CD14-positive monocyte (primary cell): ENCODE measurements around the gene KLF6. TPM values are rescaled to one million over a fixed set of nuclear protein-coding genes. Genes with fewer than 3 reads are reported as not detected.

Source experiments
- DNase-seq, 3 donors: peaks; one replicate each; pipeline ENCODE4 v3.0.0-alpha.2; 2011 to 2022
- H2AFZ ChIP-seq: 2 replicates; pipeline ENCODE4 v1.6.0; 2012; ENCODE audit warnings: mild to moderate bottlenecking, low read depth, low read length, inconsistent platforms; ENCODE audit not compliant: insufficient read depth, poor library complexity, severe bottlenecking
- H3K27ac ChIP-seq, 2 donors: 1 replicate in 1 of 2; 2 replicates in 1 of 2; pipeline ENCODE4 v1.5.1; 2012 to 2013; ENCODE audit warnings: low read length in 2 of 2, control low read depth in 1 of 2, inconsistent platforms in 1 of 2, low read depth in 1 of 2, mild to moderate bottlenecking in 1 of 2
- H3K27me3 ChIP-seq, 2 donors: one replicate each; pipeline versions ENCODE4 v1.6.0 to v1.6.1; 2011 to 2013; ENCODE audit warnings: low read length in 2 of 2; ENCODE audit not compliant: control insufficient read depth in 2 of 2, insufficient read depth in 2 of 2
- H3K36me3 ChIP-seq, 2 donors: replicated peaks in 1 of 2; 1 replicate in 1 of 2; 2 replicates in 1 of 2; pipeline versions ENCODE4 v1.5.1 to v1.6.1; 2012 to 2013; ENCODE audit warnings: low read length in 2 of 2, control low read depth in 1 of 2, inconsistent platforms in 1 of 2, mild to moderate bottlenecking in 1 of 2; ENCODE audit not compliant: insufficient read depth in 2 of 2, control insufficient read depth in 1 of 2
- H3K4me1 ChIP-seq, 2 donors: 1 replicate in 1 of 2; 2 replicates in 1 of 2; pipeline versions ENCODE4 v1.5.1 to v1.6.1; 2012 to 2013; ENCODE audit warnings: low read length in 2 of 2, control low read depth in 1 of 2, inconsistent platforms in 1 of 2, mild to moderate bottlenecking in 1 of 2, moderate library complexity in 1 of 2; ENCODE audit not compliant: insufficient read depth in 2 of 2, control insufficient read depth in 1 of 2
- H3K4me2 ChIP-seq: replicated peaks from 2 replicates; pipeline ENCODE3; 2012; ENCODE audit warnings: low read length, moderate library complexity, mild to moderate bottlenecking; ENCODE audit not compliant: poor library complexity, severe bottlenecking; ENCODE audit errors: extremely low read depth
- H3K4me3 ChIP-seq, 3 experiments: fragments of 200-600 bp in 1 of 3; sonication (generic) in 1 of 3; replicated peaks in 1 of 3; 1 replicate in 2 of 3; 2 replicates in 1 of 3; pipeline ENCODE4 v1.5.1; 2011 to 2013; ENCODE audit warnings: low read length in 3 of 3, mild to moderate bottlenecking in 3 of 3, control low read depth in 2 of 3, low read depth in 2 of 3, inconsistent platforms in 1 of 3, moderate library complexity in 1 of 3
- H3K79me2 ChIP-seq: 2 replicates; pipeline ENCODE4 v1.6.0; 2012; ENCODE audit warnings: mild to moderate bottlenecking, control low read depth, inconsistent platforms, low read length, moderate library complexity; ENCODE audit not compliant: insufficient read depth
- H3K9ac ChIP-seq: 2 replicates; pipeline ENCODE4 v1.6.0; 2017; ENCODE audit warnings: low read length, mild to moderate bottlenecking; ENCODE audit not compliant: insufficient read depth, poor library complexity, severe bottlenecking
- H3K9me3 ChIP-seq, 2 donors: replicated peaks in 1 of 2; 1 replicate in 1 of 2; 2 replicates in 1 of 2; pipeline versions ENCODE4 v1.5.1 to v1.6.1; 2012 to 2013; ENCODE audit warnings: low read length in 2 of 2, control low read depth in 1 of 2; ENCODE audit not compliant: control insufficient read depth in 1 of 2, insufficient read depth in 1 of 2
- H4K20me1 ChIP-seq: 2 replicates; pipeline ENCODE4 v1.6.0; 2012; ENCODE audit warnings: mild to moderate bottlenecking, low read length, control low read depth, moderate library complexity; ENCODE audit not compliant: insufficient read depth
- H3K27ac Mint-ChIP-seq, 7 donors: one replicate each; pipeline ENCODE4 v1.8.0; 2020; ENCODE audit warnings: mild to moderate bottlenecking in 7 of 7, mixed read lengths in 7 of 7, moderate library complexity in 6 of 7, inconsistent platforms in 2 of 7
- H3K27me3 Mint-ChIP-seq, 3 donors: one replicate each; pipeline ENCODE4 v1.8.0; 2021 to 2022; ENCODE audit warnings: low read depth in 3 of 3, mild to moderate bottlenecking in 3 of 3, mixed read lengths in 3 of 3, moderate library complexity in 3 of 3, inconsistent platforms in 1 of 3
- H3K36me3 Mint-ChIP-seq, 2 donors: one replicate each; pipeline ENCODE4 v1.8.0; 2020; ENCODE audit warnings: mixed read lengths in 2 of 2, inconsistent platforms in 1 of 2, mild to moderate bottlenecking in 1 of 2
- H3K4me1 Mint-ChIP-seq: one replicate; pipeline ENCODE4 v1.8.0; 2020; ENCODE audit warnings: mild to moderate bottlenecking, mixed read lengths
- H3K4me3 Mint-ChIP-seq, 2 donors: one replicate each; pipeline ENCODE4 v1.8.0; 2020; ENCODE audit warnings: mild to moderate bottlenecking in 2 of 2, mixed read lengths in 2 of 2, moderate library complexity in 1 of 2
- H3K9me3 Mint-ChIP-seq, 7 donors: one replicate each; pipeline ENCODE4 v1.8.0; 2020 to 2022; ENCODE audit warnings: mixed read lengths in 7 of 7, mild to moderate bottlenecking in 6 of 7, moderate library complexity in 6 of 7, inconsistent platforms in 2 of 7
- WGBS: methylation state at CpG from one replicate; pipeline ENCODE4 v1.1.5; 2013; ENCODE audit warnings: missing lambda C conversion rate; ENCODE audit not compliant: insufficient coverage; 5-methylcytosine and 5-hydroxymethylcytosine counted together
- intact Hi-C, 2 donors: fragments of 100-400 bp; cut with micrococcal nuclease; formaldehyde crosslinking; loops; one replicate each; pipeline versions ENCODE4 v1.15.0 to v1.15.1; 2023
- polyA plus RNA-seq, 3 donors: library from polyadenylated mRNA; depleted of rRNA in 1 of 3; unstranded in 2 of 3; stranded (reverse) in 1 of 3; fragments of 300-500 nt in 2 of 3; fragments of >200 nt in 1 of 3; fragmentation: Illumina TruSeq in 2 of 3; gene quantifications; 1 replicate in 2 of 3; 2 replicates in 1 of 3; pipeline ENCODE4 v1.2.3, GENCODE V29; 2012 to 2021
- TF ChIP-seq, protein P1 (sequence below): fragments of 200-600 bp; IDR thresholded peaks from one replicate; pipeline ENCODE4 v1.8.0; 2022; ENCODE audit warnings: antibody characterized with exemption, mild to moderate bottlenecking

KLF6 gene
- polyA plus RNA-seq, 3 donors, result 436 to 510 (median 499) TPM

DNA sequence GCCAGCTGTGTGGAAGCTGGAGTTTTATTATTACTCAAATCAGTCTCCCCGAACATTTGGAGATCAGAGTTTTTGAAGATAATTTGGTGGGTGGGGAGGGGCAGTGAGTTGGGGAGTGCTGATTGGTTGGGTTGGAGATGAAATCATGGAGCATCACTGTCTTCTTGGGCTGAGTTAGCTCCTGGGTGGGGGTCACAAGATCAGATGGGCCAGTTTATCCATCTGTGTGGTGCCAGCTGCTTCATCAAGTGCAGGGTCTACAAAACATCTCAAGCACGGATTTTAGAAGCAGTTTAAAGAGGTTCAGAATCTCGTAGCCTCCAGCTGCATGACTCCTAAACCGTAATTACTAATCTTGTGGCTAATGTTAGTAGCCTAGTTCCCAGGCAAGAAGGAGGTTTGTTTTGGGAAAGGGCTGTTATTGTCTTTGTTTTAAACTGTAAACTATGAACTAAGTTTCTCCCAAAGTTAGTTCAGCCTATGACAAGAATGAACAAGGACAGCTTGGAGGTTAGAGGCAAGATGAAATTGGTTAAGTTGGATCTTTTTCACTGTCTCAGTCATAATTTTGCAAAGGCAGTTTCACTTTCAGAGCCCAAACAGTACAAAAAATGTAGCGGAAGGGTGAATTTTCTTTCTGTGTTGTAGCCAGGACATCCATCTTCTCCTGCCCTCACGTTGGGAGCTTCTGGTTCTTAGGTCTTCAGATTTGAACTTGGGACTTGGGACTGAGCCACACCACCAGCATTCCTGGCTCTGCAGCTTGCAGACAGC is 43.1 kb downstream of the KLF6 start:
- Mint-ChIP-seq H3K4me3 (peak overlapping the region; percentile 43 to 54), H3K27ac (peak overlapping the region in 3 of 7 donors; percentile 58 to 69 (median 63)), H3K27me3 (peaks cover 0 to 7% (median 4%) of the 10 kb centered on the region in 3 donors), H3K9me3 (peaks cover 0 to 5% (median 0%) of the 10 kb centered on the region in 7 donors), H3K4me1 (peaks cover 29% of the 10 kb centered on the region), H3K36me3 (no peaks in the 10 kb centered on the region)
- no peak overlapping the region for H3K27ac ChIP-seq
- intact Hi-C loops, result no loop called here
- no peak overlapping the region for H3K4me3 ChIP-seq
- no peaks in the 10 kb centered on the region for H3K79me2 ChIP-seq
- H3K4me1 ChIP-seq, result peaks cover 13 to 33% of the 10 kb centered on the region in 2 donors
- H3K36me3 ChIP-seq, result no peaks in the 10 kb centered on the region
- TF ChIP-seq, protein P1, sequence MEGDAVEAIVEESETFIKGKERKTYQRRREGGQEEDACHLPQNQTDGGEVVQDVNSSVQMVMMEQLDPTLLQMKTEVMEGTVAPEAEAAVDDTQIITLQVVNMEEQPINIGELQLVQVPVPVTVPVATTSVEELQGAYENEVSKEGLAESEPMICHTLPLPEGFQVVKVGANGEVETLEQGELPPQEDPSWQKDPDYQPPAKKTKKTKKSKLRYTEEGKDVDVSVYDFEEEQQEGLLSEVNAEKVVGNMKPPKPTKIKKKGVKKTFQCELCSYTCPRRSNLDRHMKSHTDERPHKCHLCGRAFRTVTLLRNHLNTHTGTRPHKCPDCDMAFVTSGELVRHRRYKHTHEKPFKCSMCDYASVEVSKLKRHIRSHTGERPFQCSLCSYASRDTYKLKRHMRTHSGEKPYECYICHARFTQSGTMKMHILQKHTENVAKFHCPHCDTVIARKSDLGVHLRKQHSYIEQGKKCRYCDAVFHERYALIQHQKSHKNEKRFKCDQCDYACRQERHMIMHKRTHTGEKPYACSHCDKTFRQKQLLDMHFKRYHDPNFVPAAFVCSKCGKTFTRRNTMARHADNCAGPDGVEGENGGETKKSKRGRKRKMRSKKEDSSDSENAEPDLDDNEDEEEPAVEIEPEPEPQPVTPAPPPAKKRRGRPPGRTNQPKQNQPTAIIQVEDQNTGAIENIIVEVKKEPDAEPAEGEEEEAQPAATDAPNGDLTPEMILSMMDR, result no peak
- no peaks in the 10 kb centered on the region for H3K27me3 ChIP-seq
- H4K20me1 ChIP-seq, result no peaks in the 10 kb centered on the region
- peak overlapping the region; percentile 61 for H2AFZ ChIP-seq
- no peaks in the 10 kb centered on the region for H3K9me3 ChIP-seq
- H3K9ac ChIP-seq, result no peak overlapping the region
- WGBS, result 98% methylated on average over 5 of the region's 6 CpGs
- no peak for DNase-seq
- no peak overlapping the region for H3K4me2 ChIP-seq

DNA sequence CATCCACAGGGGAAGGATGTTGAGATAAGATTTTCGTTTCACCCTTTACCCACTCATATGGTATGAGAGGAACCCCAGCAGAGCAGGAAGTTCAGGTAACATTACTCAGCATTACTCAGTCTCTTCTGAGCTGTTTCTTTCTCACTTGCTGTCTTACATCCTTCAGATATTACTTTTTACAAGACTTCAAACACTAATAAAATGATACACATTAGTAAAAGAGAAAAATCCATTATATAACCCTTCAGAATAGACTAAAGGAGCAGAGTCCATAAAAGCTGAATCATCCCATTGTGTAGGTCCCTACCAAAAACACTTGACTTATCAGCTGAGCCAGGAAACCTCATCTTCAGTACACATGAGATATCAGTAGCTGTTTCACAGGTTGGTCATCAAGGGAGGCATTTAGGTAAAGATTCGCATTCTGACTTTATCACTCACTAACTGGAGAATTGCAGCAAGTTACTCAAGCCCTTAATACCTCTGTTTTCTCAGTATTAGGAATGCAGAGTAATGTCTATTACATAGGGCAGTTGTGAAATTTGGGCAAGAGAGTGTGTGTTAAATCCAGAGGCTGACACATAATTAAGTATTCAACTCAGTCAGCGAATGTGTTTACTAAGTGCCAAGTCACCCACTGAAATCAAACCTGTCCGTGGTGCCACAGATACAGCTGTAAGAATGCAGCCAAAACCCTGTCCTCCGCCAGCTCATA is 44.7 kb downstream of the KLF6 start:
- TF ChIP-seq, protein P1, result no peak
- H3K9me3 Mint-ChIP-seq, result peaks cover 0 to 5% (median 0%) of the 10 kb centered on the region in 7 donors
- Histone ChIP-seq H3K27ac (peak overlapping the region in 1 of 2 donors; percentile 75), H3K27me3 (no peaks in the 10 kb centered on the region), H4K20me1 (no peaks in the 10 kb centered on the region), H3K9ac (no peak overlapping the region), H3K79me2 (no peaks in the 10 kb centered on the region), H3K4me1 (peaks cover 13 to 33% of the 10 kb centered on the region in 2 donors), H3K4me2 (peak overlapping the region; percentile 25), H3K9me3 (no peaks in the 10 kb centered on the region), H3K36me3 (no peaks in the 10 kb centered on the region), H2AFZ (no peak overlapping the region), H3K4me3 (peak overlapping the region in 1 of 3 experiments; percentile 20)
- H3K4me3 Mint-ChIP-seq, result peak overlapping the region in 1 of 2 donors; percentile 67
- peaks cover 27% of the 10 kb centered on the region for H3K4me1 Mint-ChIP-seq
- intact Hi-C loops, result no loop called here
- H3K27me3 Mint-ChIP-seq, result peaks cover 0 to 3% (median 1%) of the 10 kb centered on the region in 3 donors
- H3K27ac Mint-ChIP-seq, result peak overlapping the region; percentile 73 to 94 (median 81)
- peak; percentile 71 to 89 (median 86) for DNase-seq
- no peaks in the 10 kb centered on the region for H3K36me3 Mint-ChIP-seq
- no CpG with 5 or more reads among the region's 5 CpGs for WGBS
